ENCODE results near the gene COL25A1.

The COL25A1 gene

DNA sequence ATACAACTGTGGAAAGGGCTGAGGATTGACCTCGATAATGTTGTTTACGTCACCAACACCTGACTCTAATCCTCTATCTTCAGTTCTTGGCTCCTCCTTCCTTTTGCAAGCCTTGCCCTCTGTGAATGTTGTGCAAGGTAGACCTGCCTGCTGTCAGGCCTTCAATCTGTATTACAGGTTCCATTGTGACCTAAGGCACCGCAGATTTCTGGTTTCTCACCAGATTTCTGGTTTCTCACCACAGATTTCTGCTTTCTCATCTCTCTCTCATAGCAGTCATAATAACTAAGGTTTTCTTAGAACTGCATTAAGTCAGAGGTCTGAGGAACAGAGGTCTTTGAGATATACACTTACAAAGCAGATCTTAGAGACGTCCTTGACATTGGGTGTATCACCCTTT is 488.1 kb downstream of the COL25A1 start:
- DNase-seq (ENCODE audit: low read depth): no peak

DNA sequence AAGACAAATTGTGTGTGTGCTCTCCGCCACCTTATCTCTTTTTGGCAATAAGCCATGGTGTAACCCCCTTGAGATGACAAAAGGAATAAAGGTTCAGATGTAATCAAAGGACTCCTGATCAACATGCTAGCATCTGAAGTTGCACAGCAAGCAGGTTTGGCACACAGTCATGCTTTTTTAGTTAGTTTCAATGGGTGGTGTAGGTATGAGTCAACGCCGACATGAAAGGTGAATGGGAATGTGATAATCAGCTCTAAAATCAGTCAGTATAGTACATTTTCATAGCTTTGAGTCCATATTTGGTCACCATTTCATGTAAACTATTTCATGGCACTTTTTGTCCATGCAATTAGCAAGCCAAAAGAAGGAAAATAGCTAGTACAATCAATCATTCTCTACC is 489.2 kb downstream of the COL25A1 start:
- no peak for DNase-seq (ENCODE audit: low read depth)

DNA sequence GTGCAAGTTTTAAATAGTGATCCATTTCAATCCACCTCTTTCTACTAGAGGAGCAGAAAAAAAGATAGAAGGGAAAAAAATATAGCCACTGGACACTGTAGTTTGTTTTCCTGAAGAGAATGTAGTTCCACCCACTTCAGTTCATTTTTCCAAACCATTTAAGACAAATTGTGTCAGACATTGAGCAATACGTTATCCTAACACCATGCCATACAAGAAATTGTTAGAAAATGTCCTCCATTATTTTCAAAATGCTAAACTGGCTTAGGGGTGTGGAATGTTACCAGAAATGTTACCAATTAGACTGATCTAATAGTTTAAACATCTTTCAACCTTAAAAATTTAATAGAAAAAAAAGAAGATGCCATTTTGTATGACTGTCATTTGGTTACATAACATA is 491.0 kb downstream of the COL25A1 start:
- no peak for DNase-seq (ENCODE audit: low read depth)

DNA sequence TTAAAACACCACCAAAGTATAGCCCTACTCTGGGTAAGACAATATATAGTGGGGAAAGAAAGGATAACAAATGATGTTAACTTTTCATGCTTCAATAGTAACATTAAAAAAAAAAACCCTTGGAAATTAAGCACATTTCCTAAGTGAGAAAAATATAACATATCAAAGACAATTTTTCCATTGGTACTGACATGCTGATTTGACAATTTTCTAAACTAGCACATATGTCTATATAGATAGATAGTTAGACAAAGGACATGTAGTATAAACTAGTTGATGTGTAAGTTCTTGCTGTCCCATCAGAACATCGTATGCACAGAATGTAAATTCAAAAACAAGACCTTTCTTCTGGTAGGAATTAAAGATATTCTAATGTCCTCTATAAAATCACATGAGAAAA is 492.4 kb downstream of the COL25A1 start:
- DNase-seq (ENCODE audit: low read depth): no peak

DNA sequence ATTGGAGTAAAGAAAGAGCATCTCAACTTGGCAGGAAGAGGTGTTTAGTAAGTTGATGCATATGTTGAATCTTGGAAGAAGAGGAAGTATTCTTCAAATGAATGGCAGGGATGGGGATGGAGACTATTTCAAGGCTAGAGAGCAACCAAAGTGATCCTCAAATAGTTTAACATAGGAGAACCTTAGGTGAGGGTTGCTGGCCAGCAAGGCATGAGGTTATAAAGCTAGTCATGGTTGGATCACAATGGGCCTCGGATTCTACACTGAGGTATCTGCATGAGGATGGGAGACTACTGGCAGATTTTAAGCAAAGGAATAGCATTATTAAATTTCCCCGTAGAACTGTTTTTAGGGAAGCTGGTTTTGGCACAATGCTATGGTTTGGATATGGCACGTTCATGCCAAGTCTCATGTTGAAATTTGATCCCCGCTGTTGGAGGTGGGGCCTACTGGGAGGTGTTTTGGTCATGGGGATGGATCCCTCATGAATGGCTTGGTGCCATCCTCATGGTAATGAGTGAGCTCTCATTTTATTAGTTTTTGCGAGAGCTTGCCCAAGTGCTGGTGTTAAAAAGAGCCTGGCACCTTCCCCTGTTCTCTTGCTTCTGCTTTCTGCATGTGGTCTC is 497.7 kb downstream of the COL25A1 start:
- DNase-seq (ENCODE audit: low read depth): no peak

DNA sequence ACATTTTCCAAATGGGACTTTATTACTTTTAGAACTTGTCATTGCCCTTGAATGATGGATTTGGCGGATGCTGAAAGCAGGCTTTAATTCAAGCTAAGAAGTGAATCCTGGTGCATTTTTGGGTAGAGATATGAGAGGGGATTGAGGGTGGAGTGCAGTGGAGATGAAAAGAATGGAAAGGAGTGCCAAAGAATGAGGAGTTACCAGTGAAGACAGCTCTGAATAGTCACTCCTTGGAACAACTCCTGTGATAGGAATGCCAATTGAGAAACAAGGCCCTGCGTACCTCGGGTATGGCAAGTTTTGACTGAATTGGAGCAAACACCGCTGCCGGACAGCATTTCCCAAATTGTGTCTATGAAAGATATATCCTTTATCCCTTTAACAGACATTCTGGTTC is 503.2 kb downstream of the COL25A1 start:
- no peak for DNase-seq (ENCODE audit: low read depth)

DNA sequence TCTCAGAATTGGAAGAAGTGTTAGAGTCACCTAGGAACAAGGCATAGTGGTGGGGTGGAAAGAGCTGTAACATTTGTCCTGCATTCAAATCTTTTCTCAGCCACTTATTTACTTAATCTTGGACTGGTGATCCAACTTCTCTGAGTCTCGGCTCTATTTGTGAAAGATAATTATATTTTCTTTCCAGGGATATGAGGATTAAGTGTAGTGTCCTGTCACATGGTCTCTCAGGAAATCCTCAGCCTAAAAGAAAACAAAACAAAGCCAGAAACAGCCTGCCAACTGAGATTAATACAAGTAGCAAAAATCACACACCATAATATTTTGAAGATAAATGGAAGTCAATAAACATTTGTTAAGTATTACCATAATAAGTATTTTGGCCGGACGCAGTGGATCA is 506.3 kb downstream of the COL25A1 start:
- no peak for DNase-seq (ENCODE audit: low read depth)

DNA sequence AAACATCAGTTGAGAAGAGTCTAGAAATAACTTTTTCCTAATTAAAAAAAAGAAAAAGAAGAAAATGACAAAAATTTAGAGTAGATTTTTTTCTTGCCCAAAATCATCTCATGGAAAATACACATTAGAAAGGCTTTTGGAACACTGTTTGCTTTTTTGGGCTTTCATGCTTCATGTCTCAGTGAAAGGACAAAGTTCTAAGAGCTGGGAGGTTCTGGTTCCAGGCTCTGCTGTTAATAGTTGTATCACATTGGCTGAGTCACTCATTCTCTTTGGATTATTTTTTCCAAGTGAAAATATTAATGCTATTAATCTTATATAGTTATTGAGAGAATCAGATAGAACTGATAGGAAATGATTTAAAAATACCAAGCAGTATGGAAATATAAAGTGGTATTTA is 506.7 kb downstream of the COL25A1 start:
- no peak for DNase-seq (ENCODE audit: low read depth)

DNA sequence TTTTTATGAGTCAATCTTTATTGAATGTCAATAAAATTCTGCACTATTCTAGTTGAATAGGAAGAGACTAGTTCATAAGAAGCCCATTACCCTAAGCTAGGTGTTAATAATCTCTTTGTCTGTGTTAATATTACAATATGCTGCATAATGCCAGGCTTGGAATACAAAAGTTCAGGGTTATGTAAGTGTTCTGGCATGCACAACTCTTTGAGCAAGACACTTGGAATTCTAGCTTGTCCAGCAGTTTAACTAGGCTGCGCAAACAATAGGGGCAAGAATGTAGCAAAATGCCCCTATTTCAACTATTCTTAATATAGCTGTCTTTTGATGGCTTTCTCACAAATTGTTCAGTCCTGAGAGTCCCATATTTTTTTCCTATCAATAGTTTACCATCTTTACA is 508.3 kb downstream of the COL25A1 start:
- no peak for DNase-seq (ENCODE audit: low read depth)

DNA sequence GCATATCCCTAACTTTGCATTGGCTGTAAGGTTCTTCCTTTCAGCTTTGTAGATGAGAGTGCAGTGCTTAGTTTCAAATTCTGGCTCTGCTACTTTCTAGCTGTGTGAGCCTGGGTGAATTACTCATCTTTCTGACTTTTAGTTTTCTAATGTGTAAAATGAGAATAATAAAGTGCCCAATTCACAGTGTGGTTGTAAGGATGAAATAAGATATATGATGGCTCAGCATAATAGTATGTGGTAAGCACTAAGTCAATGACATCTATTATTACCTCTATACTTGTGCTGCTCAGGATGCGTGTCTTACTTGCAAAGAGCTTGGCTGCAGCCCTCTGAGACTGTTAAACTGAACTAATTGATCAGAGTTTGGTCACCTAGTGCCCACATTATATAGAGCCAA is 509.0 kb downstream of the COL25A1 start:
- DNase-seq (ENCODE audit: low read depth): no peak

DNA sequence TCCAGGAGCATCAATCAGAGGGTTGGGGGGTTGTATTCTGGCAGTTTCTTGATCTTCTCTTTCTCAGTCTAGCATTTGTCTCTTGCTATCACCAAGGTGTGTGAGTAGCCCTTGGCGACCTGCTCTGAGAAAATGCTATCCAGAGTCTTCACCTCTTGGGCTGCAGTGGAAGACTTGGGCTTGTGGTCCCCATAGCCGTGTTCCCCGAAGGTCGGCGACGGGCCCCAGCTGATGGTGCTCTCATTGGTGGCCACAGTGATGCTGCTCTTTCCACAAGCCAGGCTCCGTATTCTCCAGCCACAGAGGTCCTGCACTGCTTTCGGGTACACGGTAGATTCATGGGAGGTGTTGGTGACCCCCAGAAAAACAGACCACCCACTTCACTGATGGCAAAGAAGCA is 513.7 kb downstream of the COL25A1 start:
- DNase-seq (ENCODE audit: low read depth): no peak

DNA sequence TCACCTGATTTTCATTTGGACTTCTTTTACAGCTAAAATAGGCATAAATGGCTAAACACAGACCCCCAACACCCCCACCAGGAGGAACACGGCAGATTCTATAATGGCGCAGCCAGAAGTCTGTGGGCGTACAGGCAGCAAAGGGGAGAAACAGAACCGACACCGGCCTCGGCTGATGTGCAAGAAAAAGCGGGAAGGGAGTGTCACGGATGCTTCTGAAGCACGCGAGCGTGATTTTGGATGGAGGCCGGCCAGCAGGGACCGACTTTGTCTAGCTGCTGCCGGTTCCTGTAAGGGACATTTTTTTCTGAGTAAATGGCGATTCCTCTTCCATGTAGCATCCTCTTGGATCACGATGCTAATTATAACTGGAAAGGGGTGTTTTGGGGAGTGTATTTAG is 514.7 kb downstream of the COL25A1 start:
- no peak for DNase-seq (ENCODE audit: low read depth)

DNA sequence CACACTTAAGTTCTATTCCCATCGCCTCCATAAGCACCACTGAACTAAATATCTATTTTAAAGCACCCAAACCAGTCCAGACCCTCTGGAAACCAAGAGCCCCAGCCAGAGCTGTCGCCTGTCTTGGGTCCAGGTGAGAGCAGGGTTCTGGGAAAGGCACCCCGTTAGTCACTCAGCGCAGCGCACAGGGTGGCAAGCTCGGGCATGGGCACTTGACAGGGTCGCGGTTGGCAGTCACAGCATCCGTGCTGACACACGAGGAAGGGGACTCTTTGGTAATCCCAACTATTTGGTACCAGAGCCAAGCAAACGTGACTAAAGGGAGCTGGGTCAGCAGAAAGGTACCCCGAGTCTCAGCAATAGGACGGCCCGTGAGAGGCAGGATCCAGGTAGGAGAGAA is 515.4 kb downstream of the COL25A1 start:
- DNase-seq (ENCODE audit: low read depth): no peak

DNA sequence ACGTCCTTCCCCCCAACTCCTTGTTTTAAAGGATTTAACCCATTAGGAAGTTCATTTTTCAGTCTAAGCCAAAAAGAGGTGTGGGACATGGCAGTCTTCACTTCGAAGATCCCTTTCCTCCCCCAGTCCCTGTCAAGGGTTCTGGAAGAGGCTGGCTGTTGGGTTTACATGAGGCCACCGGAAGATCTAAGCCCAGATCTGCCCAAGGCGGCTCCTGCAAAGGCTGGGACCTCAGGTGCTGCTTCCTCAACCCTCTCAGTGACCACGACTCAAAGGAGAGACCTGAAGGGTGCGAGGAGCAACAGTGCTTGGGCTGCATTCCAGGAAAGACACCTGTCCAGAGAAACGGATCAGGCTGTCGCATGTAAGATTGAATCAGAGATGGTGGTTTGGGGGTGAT is 516.1 kb downstream of the COL25A1 start:
- no peak for DNase-seq (ENCODE audit: low read depth)

DNA sequence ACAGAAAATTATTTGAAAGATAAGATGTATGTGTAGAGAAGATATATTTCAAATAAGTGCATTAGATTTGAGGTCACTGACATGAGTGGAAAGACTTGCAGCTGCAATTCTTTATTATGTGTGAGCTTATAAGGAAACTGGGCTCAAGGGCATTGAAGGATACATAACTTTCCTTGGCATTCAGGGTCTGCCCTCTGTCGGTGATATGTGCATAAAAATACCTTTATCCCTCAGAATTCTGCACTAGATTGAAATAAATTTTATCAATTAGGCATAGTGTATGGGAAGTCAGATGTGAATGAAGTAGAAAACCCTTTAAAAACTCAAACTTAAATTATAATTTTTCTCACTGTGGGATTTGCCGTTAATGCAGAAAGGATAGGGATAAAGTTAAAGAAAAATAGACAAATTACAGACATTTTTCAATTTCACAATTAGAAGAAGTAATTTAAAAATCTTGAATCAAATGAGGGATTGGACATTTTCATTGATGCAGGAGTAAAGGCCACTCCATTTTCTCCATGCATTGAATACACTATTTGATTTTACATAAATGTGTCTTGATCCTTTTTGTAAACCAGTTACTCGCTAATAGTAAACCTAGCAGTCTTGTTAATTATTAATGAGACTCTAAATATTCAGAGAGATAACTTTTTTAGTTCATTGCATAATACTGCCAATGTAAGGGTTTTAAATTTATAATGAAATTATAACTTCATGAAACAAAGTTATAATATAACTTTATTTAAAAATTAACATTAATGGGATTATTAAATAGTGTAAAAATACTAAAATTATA is 518.6 kb downstream of the COL25A1 start:
- DNase-seq (ENCODE audit: low read depth): no peak

DNA sequence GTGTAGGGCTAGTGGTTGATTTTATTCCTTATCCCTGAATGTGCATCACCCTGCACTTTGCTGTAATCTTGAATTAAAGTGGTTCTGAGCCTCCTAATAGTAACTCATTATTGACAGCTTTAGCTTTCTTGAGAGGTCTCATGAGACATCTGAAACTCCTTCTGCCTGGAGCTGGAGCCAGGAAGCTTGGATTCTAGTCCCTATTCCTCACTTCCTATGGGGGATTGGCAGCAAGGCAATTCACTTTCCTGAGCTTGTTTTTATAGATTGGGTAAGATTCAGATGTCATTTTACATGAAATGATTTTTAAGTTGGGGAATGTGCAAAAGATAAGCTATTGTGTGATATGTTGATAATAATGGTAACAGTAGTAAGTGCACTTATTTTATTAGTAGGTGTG is 522.5 kb downstream of the COL25A1 start:
- no peak for DNase-seq (ENCODE audit: low read depth)

DNA sequence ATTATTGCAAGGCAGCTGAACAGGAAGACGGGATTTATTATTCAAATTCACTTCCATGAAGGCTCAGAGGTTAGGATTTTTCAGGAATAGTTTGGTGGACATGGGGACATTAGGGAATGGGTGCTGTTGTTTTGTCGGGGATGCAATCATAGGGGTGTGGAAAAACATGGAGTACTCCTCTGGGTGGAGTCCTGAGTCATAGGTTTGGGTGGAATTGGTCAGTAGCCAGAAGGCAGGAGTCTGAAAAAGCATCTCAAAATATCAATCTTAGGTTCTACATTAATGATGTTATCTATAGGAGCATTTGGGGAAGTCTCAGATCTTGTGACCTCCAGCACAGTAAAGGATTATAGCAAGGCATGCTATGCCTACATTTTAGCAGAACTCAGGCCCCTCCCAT is 525.1 kb downstream of the COL25A1 start:
- no peak for DNase-seq (ENCODE audit: low read depth)

DNA sequence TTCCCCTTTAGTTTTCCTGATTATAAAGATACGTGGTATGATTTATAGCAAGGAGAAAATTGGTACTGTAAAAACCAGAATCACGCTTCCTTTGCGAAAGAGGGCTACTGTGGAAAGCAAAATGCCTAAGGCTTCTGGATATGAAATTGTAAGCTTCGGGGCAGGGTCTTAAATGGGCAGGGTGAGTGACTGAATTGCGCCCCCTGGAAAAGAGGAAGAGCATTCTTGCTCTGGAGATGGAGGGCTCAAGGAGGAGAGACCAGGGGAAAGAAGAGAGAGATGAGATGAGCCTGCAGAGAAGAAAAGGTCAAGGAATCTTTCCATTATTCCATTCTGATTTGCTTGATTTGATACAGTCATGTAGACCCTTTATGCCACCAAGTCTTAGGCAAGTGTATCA is 526.5 kb downstream of the COL25A1 start:
- no peak for DNase-seq (ENCODE audit: low read depth)

DNA sequence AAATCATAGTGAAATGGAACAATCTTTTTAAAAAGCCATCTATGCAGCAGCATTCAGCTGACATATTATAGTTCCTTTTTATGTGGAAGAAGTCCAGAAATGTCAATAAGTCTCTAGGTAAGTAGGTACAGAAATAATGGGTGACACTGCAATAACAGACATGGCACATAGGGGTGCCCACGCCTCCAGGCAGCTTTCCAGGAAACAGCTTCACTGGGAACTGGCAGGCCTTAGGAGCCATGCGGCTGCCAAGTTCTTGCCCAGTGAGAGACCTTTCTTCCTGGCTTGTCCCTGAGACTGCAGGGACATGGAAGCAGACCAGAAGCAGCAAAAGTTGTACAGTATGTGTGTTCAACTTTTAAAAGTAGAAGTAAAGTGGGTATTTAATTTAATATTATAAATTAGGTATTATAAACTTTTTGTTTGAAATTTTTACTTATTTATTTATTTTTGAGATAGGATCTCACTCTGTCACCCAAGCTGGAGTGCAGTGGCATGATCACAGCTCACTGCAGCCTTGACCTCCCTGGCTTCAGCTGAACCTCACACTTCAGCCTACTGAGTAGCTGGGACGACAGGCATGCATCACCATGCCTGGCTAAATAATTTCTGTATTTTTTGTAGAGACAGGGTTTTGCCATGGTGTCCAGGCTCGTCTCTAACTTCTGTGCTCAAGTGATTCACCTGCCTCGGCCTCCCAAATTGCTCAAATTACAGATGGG is 527.5 kb downstream of the COL25A1 start:
- no peak for DNase-seq (ENCODE audit: low read depth)

DNA sequence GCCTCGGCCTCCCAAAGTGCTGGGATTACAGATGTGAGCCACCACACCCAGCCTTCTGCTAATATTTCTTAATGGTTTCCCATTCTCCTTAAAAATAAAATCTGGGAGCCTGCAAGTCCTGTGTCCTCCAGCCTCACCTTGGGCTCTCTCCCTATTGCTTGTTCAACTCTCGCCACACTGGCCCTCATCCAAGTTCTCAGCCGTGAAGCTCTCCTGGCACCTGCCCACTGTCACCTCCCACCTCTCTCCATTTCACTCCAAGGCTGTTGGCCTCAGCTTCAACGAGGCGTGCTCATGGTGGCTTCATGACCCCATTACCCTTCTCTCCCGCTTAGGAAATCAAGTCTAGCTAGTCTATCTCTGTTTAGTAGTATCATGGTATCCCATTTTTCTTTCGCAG is 530.1 kb downstream of the COL25A1 start:
- no peak for DNase-seq (ENCODE audit: low read depth)

DNA sequence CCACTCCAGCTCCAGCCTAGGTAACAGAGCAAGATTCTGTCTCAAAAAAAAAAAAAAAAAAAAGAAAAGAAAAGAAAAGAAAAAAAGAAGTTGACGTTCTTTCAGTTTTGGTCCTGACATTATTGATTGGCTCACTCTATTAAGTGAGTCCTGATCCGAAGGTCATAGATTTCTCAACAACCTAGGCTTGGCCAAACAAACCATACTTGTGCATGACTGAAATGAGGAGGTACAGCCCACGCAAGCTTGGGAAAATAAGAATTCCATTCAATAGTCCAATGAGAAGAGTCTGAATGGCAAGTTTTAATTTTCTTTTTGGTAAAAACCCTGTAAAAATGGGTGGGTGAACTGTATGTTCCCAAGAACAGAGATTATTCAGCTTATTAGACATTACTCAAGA is 536.4 kb downstream of the COL25A1 start:
- no peak for DNase-seq (ENCODE audit: low read depth)

DNA sequence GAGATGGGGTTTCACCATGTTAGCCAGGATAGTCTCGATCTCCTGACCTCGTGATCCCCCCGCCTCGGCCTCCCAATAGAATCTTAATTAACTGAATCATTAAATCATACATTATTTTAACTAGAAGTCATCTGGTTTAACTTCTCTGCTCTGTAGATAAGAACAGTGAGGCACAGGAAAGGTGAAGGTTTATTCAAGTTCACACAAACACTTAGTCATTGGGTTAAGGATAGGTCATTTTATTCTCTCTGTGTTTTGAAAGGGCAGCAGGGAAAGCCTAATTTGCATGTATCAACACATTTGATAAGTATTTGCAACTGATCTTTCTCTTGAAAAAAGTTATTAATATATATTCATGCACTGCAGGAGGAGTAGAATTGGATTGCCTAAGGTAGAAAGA is 538.5 kb downstream of the COL25A1 start:
- no peak for DNase-seq (ENCODE audit: low read depth)

DNA sequence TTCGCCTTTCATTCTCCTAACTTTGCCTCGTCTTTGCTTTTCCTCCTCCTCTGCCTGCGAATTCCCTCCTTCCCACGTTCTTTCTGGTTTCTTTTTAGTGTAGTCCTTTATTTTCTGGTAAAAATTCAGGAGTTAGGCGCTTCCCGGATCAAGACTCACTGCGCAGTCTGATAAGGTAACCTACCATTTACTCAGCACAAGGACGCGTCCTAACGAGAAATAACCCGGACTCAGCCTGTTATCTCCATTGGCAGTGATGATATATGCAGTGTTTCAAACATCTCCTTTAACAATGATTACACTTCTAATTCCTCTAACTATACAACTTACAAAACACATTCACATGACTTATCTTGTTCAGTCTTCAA is 539.2 kb downstream of the COL25A1 start:
- no peak for DNase-seq (ENCODE audit: low read depth)

Measured in T follicular helper cell (primary cell).